WERI-Rb-1 (cell line): ENCODE results near the gene DNAAF5.

Experiments used
- DNase-seq: peaks from one replicate; pipeline ENCODE4 v3.0.0-alpha.2; 2020
- H3K27ac ChIP-seq: fragments of 250-450 bp; sonication (Bioruptor Pico); 2 replicates; pipeline ENCODE4 v1.5.1; 2020; ENCODE audit warnings: mild to moderate bottlenecking, moderate library complexity
- H3K27me3 ChIP-seq: fragments of 250-450 bp; sonication (Bioruptor Pico); 2 replicates; pipeline ENCODE4 v1.5.1; 2021; ENCODE audit warnings: mild to moderate bottlenecking, low read depth, moderate library complexity; ENCODE audit not compliant: insufficient read depth, severe bottlenecking
- H3K36me3 ChIP-seq: fragments of 250-450 bp; sonication (Bioruptor Pico); 2 replicates; pipeline ENCODE4 v1.5.1; 2020; ENCODE audit warnings: mild to moderate bottlenecking, moderate library complexity
- H3K4me3 ChIP-seq: 2 replicates; pipeline ENCODE4 v1.5.1; 2011; ENCODE audit warnings: low read depth, mild to moderate bottlenecking, control low read depth, low read length
- H3K9me3 ChIP-seq: fragments of 250-450 bp; sonication (Bioruptor Pico); 2 replicates; pipeline ENCODE4 v1.5.1; 2021; ENCODE audit warnings: mild to moderate bottlenecking, moderate library complexity; ENCODE audit not compliant: severe bottlenecking
- CTCF ChIP-seq: IDR thresholded peaks from 2 replicates; pipeline ENCODE4 v1.5.1; 2011; ENCODE audit warnings: low read depth, mild to moderate bottlenecking, control low read depth, inconsistent platforms, low read length

The DNAAF5 gene

GRCh38 chr7:774161-775109, 47.9 kb downstream of the DNAAF5 start:
- no peaks in the 10 kb centered on the region for H3K9me3 ChIP-seq
- H3K27me3 ChIP-seq = no peaks in the 10 kb centered on the region
- H3K4me3 ChIP-seq = no peak overlapping the region
- TF ChIP-seq CTCF = peak; percentile 97
- H3K27ac ChIP-seq = no peak overlapping the region
- H3K36me3 ChIP-seq = peaks cover 61% of the 10 kb centered on the region
- DNase-seq = peak; percentile 66

- no peaks in the 10 kb centered on the region for H3K9me3 ChIP-seq
- no peak for TF ChIP-seq CTCF
- no peak overlapping the region for H3K27ac ChIP-seq
- H3K4me3 ChIP-seq = no peak overlapping the region
- no peaks in the 10 kb centered on the region for H3K27me3 ChIP-seq
- H3K36me3 ChIP-seq = peaks cover 71% of the 10 kb centered on the region
- no peak for DNase-seq
Measured at GRCh38 chr7:776381-776780, 49.9 kb downstream of the DNAAF5 start.

GRCh38 chr7:776992-777727, 50.7 kb downstream of the DNAAF5 start:
- Histone ChIP-seq H3K36me3 (peaks cover 68% of the 10 kb centered on the region), H3K4me3 (no peak overlapping the region), H3K9me3 (no peaks in the 10 kb centered on the region), H3K27ac (no peak overlapping the region), H3K27me3 (no peaks in the 10 kb centered on the region)
- TF ChIP-seq CTCF = no peak
- DNase-seq = no peak

- Histone ChIP-seq H3K27ac (no peak overlapping the region), H3K27me3 (no peaks in the 10 kb centered on the region), H3K4me3 (no peak overlapping the region), H3K36me3 (peaks cover 66% of the 10 kb centered on the region), H3K9me3 (no peaks in the 10 kb centered on the region)
- TF ChIP-seq CTCF = no peak
- no peak for DNase-seq
Measured at GRCh38 chr7:777728-778078, 51.2 kb downstream of the DNAAF5 start.

GRCh38 chr7:778271-778967, 51.9 kb downstream of the DNAAF5 start:
- no peak for TF ChIP-seq CTCF
- DNase-seq = no peak
- H3K27ac ChIP-seq = no peak overlapping the region
- H3K36me3 ChIP-seq = peaks cover 71% of the 10 kb centered on the region
- no peaks in the 10 kb centered on the region for H3K27me3 ChIP-seq
- no peak overlapping the region for H3K4me3 ChIP-seq
- H3K9me3 ChIP-seq = no peaks in the 10 kb centered on the region
